CD4-positive, alpha-beta T cell treated with Interleukin-21 for 1 hour (primary cell): Measurements from ENCODE around the gene WDR74.
"Not testable (repeated sequence)": the region's sequence is repeated elsewhere in the genome, so short reads cannot be mapped to it uniquely, and the experiment has no call there.

Experiments used
- DNase-seq: peaks from one replicate; pipeline ENCODE4 v3.0.0-alpha.2; 2020

Gene WDR74

GRCh38 chr11:62840721-62841360 is 1.5 kb upstream of the WDR74 start:
- peak; percentile 87 for DNase-seq

DNA sequence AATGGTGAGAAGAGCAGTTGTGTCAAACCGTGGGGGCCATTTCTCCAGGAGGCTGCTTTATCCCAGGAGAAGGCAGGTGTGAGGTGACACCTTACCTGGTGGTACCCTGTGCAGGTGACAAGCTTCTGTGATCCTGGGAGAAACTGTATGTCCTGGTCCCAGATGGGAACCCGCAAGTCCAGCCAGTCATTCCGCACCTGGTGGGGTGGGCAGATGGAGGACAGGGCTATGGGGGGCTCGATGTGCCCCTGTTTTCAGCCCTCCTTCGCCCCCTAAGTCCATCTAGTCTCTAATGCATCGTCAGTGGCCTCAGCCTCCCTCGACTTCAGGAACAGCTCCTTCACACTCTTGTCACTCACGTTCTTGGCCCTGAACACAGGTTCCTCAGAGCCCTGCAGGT is 4.1 kb downstream of the WDR74 start:
- DNase-seq = no peak

GRCh38 chr11:62832336-62833234 is 6.8 kb downstream of the WDR74 start, which contains the start of gene TEX54:
TSS of gene TEX54 (minus strand) at chr11:62832841.
- no peak for DNase-seq

DNA sequence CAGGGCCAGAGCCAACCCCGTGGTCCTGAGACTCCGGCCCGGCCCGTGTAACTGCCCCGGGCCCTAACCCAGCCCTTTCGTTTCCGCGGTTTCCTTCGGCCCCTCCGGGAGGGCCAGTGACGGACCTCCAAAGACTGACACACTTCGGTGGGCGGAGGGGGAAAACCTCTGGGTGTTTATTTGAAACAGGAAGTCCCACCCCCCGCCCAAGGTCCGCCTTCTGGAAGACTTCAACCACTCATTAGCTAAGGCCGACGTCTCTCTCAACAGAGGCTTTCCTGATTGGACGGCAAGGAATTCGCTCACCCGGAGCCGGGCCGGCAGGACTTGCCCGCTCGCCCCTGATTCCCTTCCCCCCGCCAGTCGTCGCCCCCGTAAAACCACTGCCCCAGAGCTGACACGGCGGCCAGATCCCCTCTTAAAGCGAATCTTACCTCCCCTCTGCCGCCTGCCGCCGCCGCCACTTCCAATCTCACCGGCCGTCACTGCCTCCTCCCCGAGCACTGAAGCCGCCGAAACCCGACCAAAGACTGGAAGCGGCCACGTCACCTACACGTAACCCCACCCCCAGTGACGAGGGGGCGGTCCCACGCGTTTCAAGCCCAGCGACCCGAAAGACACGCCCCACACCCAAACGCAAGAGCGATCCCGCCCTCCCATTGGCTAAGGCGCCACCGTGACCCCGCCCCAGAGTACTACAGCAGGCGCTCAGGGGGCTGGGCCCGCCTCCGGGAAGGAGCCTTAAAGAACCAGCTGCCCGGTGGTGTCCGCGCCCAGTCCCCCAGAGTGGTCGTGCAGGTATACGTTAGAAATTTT is 7.7 kb downstream of the WDR74 start, which contains the start of gene STX5:
TSS of gene STX5 (minus strand) at position 532 of the 816 bp plus-strand sequence. CDS start 808 bp downstream, outside the sequence.
- peak; percentile 99 for DNase-seq

GRCh38 chr11:62830904-62831519 is 8.4 kb downstream of the WDR74 start:
- DNase-seq = no peak

GRCh38 chr11:62828130-62828529 is 11.3 kb downstream of the WDR74 start:
- DNase-seq = not testable (repeated sequence)

GRCh38 chr11:62823677-62824076 is 15.7 kb downstream of the WDR74 start:
- no peak for DNase-seq

- no peak for DNase-seq
Observed at GRCh38 chr11:62817129-62817528, 22.3 kb downstream of the WDR74 start.

GRCh38 chr11:62816557-62816956 is 22.8 kb downstream of the WDR74 start:
- DNase-seq = no peak

DNA sequence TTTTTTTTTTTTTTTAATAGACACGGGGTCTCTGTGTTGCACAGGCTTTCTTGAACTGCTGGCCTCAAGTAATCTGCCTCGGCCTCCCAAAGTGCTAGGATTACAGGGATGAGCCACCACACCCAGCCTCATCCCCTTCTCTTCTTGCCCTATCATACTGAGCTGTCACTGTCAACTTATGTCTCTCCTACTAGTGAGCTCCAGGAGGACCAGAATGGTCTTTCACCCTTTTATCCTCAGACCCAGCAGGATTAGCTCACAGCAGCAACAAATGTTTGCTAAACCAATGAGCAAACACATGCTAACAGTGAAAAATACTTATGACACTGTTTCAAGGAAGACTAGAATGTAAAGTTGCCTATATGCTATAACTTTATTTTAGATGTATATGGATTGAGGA is 27.7 kb downstream of the WDR74 start:
- no peak for DNase-seq

DNA sequence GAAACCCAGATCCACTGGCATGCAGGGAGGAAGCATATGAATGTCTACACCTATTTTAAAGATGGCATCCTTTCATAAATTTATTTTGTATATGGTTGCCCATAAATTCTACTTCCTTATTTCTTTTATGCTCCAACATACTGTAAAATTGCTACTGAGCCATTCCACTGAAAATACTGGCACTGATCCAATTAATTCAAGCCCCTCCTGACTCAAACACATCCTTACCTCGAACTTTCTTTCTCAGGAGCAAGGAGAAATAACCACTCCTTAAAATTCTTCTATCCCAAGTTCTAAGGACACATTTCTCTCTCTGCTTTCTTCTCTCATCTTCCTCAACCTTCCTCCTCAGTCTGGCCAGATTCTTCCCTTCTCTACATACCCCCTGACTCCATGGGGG is 28.6 kb downstream of the WDR74 start:
- no peak for DNase-seq

DNA sequence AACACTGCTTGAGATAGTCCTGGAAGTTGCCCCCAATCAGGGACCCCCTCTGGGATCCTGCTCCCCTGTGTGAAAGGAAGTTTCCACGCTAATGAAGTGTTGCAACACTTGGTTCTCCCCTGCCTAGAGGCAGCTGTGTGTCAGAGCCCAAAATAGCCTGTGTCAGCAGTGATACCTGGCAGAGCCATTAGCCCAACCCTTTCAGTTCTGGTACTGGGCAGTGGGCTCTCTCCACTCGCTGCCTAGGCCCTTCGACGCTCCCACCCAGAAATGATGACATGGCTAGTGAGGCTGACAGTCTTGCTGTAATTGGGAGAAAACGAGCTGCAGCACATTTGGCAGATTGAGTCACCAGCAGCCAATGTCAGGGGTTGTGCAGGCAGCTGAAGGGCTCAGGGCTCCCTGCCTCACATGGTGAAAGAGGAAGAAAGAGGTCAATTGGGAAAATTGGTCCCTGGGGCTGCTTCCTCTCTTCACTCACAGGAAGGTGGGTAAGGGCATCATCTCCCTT is 32.7 kb downstream of the WDR74 start:
- no peak for DNase-seq

DNA sequence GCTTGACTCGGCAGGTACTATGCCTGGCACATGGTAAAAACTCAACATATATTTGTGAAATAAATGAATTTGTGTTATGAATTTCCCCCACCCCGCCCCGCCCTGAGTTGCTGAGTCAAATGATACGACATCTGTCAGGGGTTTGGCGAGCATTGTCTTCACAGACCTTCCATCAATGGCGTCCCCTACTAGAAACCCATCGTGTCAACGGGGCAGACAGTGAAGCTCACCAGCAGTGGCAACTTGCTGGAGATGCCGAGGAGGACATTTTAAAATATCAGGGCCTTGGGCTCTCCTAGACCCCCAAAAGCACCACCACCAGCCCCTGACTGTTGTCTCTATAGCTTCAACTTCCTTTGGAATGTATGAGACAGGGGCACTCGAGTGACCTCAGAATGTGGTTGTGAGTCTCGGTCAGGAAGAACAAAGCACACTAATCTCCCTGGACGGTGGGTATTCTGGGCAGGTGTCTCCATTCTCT is 33.4 kb downstream of the WDR74 start:
- peak; percentile 43 for DNase-seq

- DNase-seq = peak; percentile 96
Observed at GRCh38 chr11:62805076-62805892, 34.1 kb downstream of the WDR74 start, which contains the start of gene NXF1. TSS of gene NXF1 (minus strand) at chr11:62805440. CDS start at chr11:62805356, 84 bp downstream.

GRCh38 chr11:62804310-62805075 is 34.9 kb downstream of the WDR74 start:
- DNase-seq = no peak

- no peak for DNase-seq
Observed at GRCh38 chr11:62801071-62801470, 38.3 kb downstream of the WDR74 start.

DNA sequence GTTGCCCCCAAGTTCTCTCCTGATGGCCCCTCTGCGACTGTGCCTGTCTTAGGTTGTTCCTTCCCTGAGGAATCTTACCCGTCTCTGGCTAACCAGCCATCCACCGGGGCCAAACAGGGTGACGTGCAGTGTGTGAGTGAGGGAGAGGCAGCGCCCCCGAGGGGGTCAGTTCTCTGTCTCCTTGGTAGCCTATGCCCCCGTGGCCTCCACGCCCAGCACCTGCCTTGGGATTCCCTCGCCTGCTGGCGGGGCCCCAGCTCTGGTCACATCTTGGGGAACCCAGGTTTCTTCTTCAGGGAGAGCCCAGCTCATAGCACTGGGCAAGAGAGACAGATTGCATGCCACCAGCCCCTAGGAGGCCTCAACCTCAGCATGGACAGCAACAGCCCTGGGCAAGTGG is 39.9 kb downstream of the WDR74 start:
- no peak for DNase-seq

GRCh38 chr11:62796281-62796680 is 43.1 kb downstream of the WDR74 start:
- no peak for DNase-seq

DNA sequence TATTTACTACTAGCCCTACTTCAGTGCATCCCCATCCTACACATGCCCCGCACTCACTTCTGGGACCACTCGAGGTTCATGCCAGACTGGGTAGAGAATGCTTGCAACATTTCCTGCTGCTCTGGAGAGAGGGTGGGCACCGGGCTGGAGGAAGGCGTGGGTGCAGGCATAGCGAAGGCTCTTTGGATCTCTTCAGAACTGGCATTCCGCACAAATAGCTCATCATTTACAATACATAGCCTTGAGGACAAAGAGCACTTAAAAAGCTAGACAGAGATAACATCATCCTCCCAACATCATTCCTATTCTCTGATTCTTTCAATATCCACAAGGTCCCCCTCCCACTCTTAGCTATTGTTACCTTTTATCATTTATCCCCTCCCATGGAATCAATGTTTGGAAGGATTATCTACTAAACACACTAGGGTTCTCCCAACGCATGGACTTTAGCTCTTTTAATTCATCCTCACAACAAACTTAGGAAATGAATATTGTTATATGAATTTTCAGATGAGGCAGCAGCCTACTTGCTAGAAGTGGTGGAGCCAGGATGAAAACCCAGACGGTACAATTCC is 45.1 kb downstream of the WDR74 start:
- DNase-seq = no peak

- DNase-seq = no peak
Observed at GRCh38 chr11:62792202-62792575, 47.2 kb downstream of the WDR74 start.
